NCI-H524 treated with DMSO at 0.1 percent for 48 hours (cell line): ENCODE results near the gene TANGO2.

ENCODE experiments used
- DNase-seq: peaks from one replicate; lab custom pipeline; 2025; lab: John Stamatoyannopoulos, UW

The TANGO2 gene

GRCh38 chr22:20044495-20045151 is 23.7 kb downstream of the TANGO2 start:
- DNase-seq, result no peak

GRCh38 chr22:20046730-20047129 is 25.8 kb downstream of the TANGO2 start:
- no peak for DNase-seq

- DNase-seq, result no peak
These were observed 31.0 kb downstream of the TANGO2 start for GRCh38 chr22:20051927-20052308.

GRCh38 chr22:20052309-20053259 is 31.7 kb downstream of the TANGO2 start:
- DNase-seq, result no peak

DNA sequence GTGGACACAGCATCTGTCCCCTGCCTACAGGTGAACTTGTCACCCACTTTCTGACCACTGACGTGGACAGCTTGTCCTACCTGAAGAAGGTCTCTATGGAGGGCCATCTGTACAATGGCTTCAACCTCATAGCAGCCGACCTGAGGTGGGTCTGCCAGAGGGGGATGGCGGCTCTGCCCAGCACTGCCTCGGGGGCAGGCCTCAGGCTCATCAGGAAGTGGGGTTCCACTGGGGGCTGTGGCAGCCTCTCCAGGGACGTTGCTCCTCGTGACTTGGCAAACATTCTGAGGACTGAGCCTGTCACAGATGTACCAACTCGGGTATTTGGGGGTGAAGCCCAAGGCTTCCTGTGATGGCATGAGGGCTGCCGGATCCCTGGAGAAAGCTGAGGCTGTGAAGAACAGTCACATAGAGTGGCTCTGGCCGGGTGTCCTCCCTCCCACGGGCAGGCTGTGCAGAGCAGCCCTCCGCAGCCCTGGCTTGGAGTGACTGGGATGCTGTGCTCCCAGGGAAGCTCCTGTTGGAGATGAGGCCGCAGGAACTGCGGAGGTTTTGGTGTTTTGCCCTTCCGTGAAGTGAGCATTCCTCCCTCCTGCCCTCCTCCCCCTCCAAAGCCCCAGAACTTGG is 32.6 kb downstream of the TANGO2 start:
- no peak for DNase-seq

DNA sequence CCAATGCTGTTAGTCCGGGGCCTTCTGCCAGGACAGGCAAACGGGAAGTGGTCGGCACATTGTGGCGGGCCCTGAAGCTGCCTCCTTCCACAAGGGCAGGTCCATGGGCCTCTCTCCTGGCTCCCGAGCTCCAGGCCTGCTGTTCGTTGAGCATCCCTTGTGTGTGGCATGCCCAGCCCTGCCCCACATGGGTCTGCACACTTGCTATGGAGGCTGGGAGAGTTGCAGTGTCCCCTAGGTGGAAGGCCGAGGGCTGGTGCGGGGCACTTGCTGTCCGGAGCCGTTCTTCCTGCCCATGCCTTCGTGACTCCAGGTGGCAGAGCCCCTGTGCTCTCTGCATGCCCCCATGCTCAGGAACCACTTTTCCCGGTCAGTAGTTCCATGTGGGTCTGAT is 33.1 kb downstream of the TANGO2 start:
- no peak for DNase-seq

- DNase-seq, result no peak
These were observed 33.6 kb downstream of the TANGO2 start for GRCh38 chr22:20054485-20054884.

- no peak for DNase-seq
These were observed 34.2 kb downstream of the TANGO2 start for GRCh38 chr22:20055144-20055543.

DNA sequence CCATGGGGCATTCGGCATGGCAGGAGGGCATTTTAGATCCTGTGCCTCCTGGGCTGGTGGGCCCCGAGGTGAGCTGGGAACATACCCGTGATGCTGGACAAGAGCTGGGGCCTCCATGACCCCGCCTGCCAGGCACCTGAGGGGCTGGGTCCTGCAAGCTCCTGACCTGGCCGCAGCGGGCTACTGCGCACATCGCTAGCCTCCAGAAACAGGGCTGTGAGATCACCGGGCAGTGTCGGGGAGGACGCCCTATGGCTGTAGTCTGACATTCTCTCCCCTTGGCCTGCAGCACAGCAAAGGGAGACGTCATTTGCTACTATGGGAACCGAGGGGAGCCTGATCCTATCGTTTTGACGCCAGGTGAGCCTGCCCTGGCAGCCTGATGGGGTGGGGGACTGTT is 34.7 kb downstream of the TANGO2 start:
- no peak for DNase-seq

- no peak for DNase-seq
These were observed 35.3 kb downstream of the TANGO2 start for GRCh38 chr22:20056161-20056560.

DNA sequence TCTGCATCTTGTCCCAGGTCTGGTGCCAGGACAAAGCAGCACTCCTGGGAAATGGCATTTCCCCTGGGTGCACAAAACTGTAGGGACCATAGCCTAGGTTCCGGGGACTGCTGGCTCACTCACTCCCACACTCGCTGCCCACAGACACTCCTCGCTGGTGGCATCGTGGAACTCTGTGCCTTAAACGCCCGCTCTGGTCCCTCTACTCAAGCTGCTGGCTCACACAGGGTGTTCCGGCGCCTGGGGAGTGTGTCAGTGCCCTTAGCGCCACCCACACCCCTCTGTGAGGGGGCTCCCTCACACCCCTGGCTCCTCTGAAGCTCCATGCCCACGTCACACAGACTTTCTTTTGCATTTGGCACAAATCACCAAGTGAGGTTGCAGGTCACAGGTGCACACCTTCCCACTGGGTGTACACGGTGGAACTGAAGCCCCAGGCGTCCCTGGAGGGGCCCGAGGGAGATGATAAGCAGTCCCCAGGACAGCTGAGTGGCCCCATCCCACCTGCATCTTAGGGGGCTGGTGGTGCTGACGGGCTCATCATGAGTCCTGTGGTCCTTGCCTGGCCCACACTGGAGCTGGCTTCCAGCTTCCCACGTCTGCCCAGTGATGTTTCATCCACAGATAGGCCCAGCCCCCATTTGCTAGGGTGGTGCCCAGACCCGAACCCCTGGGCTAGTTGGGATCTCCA is 35.9 kb downstream of the TANGO2 start:
- no peak for DNase-seq

- DNase-seq, result no peak
These were observed 36.8 kb downstream of the TANGO2 start for GRCh38 chr22:20057596-20058268.

- no peak for DNase-seq
These were observed 38.3 kb downstream of the TANGO2 start for GRCh38 chr22:20058989-20059770.

DNA sequence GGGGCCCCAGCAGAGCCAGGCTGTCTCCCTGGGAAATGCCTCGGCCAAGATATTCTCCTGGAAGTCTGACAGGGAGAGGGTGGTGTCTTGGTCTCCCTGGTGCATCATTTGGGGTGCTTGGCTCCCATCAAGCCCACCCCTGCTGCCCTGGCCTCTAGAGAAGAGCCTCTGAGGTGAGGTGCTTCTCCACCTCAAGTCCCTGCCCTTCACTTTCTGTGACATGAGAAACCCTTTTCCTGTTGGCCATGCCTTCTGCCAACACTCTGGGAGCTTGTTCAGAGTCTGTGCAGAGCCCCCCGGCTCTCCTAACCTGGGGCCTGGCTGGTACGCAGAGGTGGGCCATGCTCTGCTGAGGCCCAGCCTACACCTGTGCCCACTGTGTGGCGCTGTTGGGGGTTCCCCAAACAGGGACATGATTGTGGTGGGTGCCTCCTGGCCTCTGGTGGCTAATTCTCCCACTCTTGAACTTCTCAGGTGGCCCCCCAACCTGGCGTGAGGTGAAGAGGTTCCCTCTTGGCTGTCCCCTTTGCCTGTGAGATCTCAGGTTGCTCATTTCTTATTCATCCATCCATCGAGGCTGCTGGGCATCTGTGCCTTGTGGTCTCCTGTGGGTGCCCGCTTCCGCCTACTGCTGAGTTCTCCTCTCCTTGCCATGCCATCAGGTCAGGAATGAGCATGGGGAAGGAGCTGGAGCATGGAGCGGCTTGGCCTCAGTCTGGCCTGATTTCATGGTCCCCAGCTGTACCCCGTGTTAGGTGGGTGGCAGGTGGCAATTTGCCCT is 40.0 kb downstream of the TANGO2 start:
- DNase-seq, result no peak

DNA sequence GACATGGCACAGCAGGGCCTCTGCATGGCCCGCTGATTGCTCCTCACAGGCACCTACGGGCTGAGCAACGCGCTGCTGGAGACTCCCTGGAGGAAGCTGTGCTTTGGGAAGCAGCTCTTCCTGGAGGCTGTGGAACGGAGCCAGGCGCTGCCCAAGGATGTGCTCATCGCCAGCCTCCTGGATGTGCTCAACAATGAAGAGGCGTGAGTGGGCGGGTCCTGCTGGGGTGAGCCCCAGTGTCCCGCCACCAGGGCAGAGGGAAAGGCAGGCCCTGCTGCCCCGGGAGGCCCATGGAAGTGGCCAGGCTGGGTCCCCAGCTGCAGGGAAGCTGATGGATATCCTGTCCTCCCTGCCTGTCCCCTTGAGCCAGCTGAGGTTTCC is 40.6 kb downstream of the TANGO2 start:
- no peak for DNase-seq

DNA sequence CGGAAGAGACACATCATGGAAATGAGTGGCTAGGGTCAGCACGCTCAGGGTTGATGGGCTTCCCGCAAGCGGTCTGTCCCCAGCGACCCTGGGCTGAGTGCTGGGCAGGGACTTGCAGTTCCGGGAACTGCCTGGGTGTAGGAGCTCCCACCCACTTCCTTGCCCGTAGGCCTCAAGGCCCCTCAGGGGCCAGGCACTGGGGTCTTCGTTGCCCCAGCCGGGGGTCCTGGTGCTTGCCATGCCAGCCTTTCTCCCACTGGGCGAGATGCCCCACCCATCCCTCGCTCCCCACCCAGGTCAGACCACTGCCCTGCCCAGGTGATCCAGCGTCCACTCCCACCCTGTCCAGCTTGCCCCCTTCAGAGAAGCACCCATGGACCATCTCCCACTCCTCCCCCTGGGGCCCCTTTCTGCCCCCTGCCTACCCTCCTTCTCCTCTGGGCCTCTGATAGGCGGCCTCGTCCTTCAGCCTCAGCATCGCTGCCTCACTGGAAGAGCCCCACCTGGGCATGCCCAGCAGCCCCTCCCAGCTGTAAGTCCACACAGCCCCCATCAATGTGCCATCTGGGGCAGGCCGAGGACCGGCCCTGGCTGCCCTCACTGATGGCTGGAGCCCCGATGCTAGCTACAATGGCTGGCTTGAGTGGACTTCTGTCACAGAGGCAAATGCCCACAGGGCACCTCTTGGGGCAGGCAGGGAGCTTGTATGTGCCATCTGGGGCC is 41.3 kb downstream of the TANGO2 start:
- no peak for DNase-seq

DNA sequence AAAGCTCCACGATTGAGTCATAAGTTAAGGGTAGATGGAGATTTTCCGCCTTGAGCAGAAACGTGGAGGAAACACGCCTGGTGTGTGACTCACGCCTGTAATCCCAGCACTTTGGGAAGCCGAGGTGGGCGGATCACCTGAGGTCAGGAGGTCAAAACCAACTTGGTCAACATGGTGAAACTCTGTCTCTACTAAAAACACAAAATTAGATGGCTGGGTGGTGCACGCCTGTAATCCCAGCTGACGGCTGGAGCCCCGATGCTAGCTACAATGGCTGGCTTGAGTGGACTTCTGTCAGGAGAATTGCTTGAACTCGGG is 41.8 kb downstream of the TANGO2 start:
- DNase-seq, result no peak

- no peak for DNase-seq
These were observed 42.6 kb downstream of the TANGO2 start for GRCh38 chr22:20063271-20064139.

GRCh38 chr22:20064140-20064480 is 43.2 kb downstream of the TANGO2 start:
- no peak for DNase-seq
